Ascending aorta (tissue), 2 donors: Measurements from ENCODE around the gene GJA3. TPM values are rescaled to one million over a fixed set of nuclear protein-coding genes. Genes with fewer than 3 reads are reported as not detected.
A peak's percentile ranks its signal among the peaks of the same experiment; 100 is the strongest.

ENCODE experiments used
- DNase-seq, 2 donors: peaks; one replicate each; pipeline ENCODE4 v3.0.0-alpha.2; 2019; ENCODE audit warnings: low spot score in 2 of 2
- H3K27ac ChIP-seq, 2 donors: fragments of 200-600 bp; sonication (generic); one replicate each; pipeline ENCODE4 v1.5.1; 2016 to 2017; ENCODE audit warnings: mild to moderate bottlenecking in 1 of 2
- H3K27me3 ChIP-seq: fragments of 200-600 bp; sonication (generic); one replicate; pipeline ENCODE4 v1.5.1; 2017
- H3K36me3 ChIP-seq, 2 donors: fragments of 200-600 bp; sonication (generic); one replicate each; pipeline ENCODE4 v1.5.1; 2016
- H3K4me1 ChIP-seq, 2 donors: fragments of 200-600 bp; sonication (generic); one replicate each; pipeline ENCODE4 v1.5.1; 2016 to 2017; ENCODE audit warnings: mild to moderate bottlenecking in 1 of 2
- H3K4me3 ChIP-seq, 2 donors: fragments of 200-600 bp; sonication (generic); one replicate each; pipeline ENCODE4 v1.5.1; 2016 to 2017; ENCODE audit warnings: mild to moderate bottlenecking in 1 of 2
- H3K9me3 ChIP-seq, 2 donors: fragments of 200-600 bp; sonication (generic); one replicate each; pipeline ENCODE4 v1.5.1; 2016
- CTCF ChIP-seq, 3 experiments: fragments of 200-600 bp in 2 of 3; fragments of 450-650 bp in 1 of 3; sonication (generic) in 2 of 3; IDR thresholded peaks; one replicate each; pipeline ENCODE4 v1.5.1; 2016 to 2019; ENCODE audit warnings: antibody characterized with exemption in 3 of 3, mild to moderate bottlenecking in 1 of 3, moderate library complexity in 1 of 3
- intact Hi-C: fragments of 100-400 bp; cut with DNase I; formaldehyde crosslinking; loops from one replicate; pipeline ENCODE4 v1.15.1; 2023
- total RNA-seq: library from RNA; depleted of rRNA; stranded (reverse); fragments of >200 nt; gene quantifications from one replicate; pipeline ENCODE4 v1.1.0, GENCODE V29; 2016

The GJA3 gene
- total RNA-seq, 1 donor from 2014 or later, result not detected

DNA sequence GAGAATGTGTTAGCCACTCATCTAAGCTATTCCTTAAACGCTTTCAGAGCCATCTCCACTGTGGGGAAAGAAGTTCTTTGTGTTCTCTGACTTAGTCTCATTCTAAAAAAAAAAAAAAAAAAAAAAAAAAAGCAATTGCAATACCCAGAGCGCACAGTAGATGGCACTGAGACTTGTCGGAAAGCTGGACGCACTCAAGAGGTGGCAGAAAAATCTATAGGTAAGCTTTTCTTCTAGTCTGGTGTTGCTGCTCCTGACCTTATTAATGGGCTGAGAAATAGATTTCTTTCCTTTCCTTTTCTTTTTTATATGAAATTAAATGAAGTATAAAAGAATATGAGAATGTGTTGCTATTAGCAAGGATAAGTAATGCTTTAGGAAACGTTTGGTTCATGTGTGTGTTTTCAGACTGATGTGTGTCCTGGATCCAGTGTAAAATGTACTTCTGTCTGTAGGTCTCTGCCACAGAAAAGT is 36.5 kb upstream of the GJA3 start:
- intact Hi-C loops, result loop anchor here (10.0 kb wide), 1 partner anchor 297 kb away; no protein-coding TSS in a partner anchor
- Histone ChIP-seq H3K9me3 (no peaks in the 10 kb centered on the region), H3K4me1 (peaks cover 7 to 17% of the 10 kb centered on the region in 2 donors), H3K27ac (no peak overlapping the region), H3K36me3 (no peaks in the 10 kb centered on the region), H3K27me3 (peaks cover 17% of the 10 kb centered on the region), H3K4me3 (peak overlapping the region in 1 of 2 donors; percentile 30)
- no peak for DNase-seq
- TF ChIP-seq CTCF (IDR thresholded peaks at IDR 0.05), result peak; percentile 17 to 70 (median 58)

DNA sequence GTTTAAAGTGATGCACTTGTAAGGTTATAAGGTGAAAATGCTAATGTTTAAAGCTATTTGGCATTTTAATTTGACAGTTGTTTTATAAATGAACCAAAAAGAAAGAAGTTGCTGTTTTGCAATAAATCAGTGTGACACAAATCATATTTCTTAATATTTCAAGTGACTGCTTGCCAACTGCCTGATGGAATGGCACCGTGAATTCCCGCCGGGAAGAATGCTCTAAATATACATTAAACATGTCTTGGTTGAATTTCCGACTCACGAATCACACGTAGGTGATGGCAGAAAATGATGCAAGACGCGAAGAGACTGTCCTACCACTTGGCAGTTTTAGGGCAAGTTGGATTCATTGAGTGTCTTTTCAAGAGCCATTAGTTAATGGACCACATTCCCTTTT is 34.9 kb upstream of the GJA3 start:
- no peak for DNase-seq

DNA sequence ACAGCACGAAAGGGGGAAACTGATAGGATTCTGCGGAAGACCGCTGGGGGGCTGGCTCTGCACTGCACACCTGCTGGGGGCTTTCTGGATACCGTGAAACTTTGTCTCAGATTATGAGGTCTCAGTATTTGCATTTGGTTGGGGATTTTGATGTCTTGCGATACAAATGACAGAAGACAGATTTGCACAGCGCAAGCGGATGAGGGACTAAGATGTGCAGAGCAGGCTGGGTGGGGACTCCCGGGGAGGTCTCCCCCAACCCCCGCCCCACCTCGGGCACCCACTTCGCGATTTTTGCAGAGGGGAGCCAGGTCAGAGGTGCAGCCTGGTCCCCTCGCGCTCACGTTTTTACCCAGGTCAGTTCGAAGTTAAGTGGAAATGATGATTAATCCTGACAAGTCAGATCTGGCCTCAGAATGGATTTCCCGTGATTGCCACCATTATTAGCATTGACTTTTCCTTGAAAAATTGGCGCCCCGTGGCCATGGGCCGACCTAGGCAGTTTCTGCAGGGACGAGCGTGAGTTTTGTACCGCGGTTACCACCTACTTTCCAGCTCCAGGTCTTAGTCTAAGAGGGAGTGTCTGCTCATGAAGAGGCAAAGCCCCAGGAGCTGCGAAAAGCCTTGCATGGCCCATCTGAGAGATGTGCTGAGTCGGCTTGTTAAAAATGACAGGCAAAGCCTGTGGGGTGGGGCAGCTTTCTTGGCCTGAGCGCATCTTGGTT is 33.2 kb upstream of the GJA3 start:
- Histone ChIP-seq H3K27ac (no peak overlapping the region), H3K9me3 (no peaks in the 10 kb centered on the region), H3K4me3 (peak overlapping the region in 1 of 2 donors; percentile 59), H3K27me3 (peaks cover 25% of the 10 kb centered on the region), H3K4me1 (peaks cover 7 to 18% of the 10 kb centered on the region in 2 donors), H3K36me3 (no peaks in the 10 kb centered on the region)
- DNase-seq, result no peak
- TF ChIP-seq CTCF (IDR thresholded peaks at IDR 0.05), result no peak
- intact Hi-C loops, result loop anchor here (10.0 kb wide), 1 partner anchor 301 kb away; no protein-coding TSS in a partner anchor

More for the DNA sequence above, 34.9 kb upstream of the GJA3 start:
- intact Hi-C loops, result loop anchor here (10.0 kb wide), 1 partner anchor 299 kb away; no protein-coding TSS in a partner anchor
- Histone ChIP-seq H3K27ac (no peak overlapping the region), H3K36me3 (no peaks in the 10 kb centered on the region), H3K27me3 (peaks cover 25% of the 10 kb centered on the region), H3K4me3 (no peak overlapping the region), H3K9me3 (no peaks in the 10 kb centered on the region), H3K4me1 (peaks cover 7 to 18% of the 10 kb centered on the region in 2 donors)
- TF ChIP-seq CTCF (IDR thresholded peaks at IDR 0.05), result no peak

- Histone ChIP-seq H3K27ac (no peak overlapping the region), H3K4me3 (peak overlapping the region; percentile 58 to 59), H3K36me3 (no peaks in the 10 kb centered on the region), H3K4me1 (peaks cover 7 to 18% of the 10 kb centered on the region in 2 donors), H3K27me3 (peaks cover 25% of the 10 kb centered on the region), H3K9me3 (no peaks in the 10 kb centered on the region)
- no peak for DNase-seq
- TF ChIP-seq CTCF (IDR thresholded peaks at IDR 0.05), result no peak
- intact Hi-C loops, result loop anchor here (10.0 kb wide), 1 partner anchor 301 kb away; no protein-coding TSS in a partner anchor
Observed at GRCh38 chr13:20193162-20193906, 32.5 kb upstream of the GJA3 start.

DNA sequence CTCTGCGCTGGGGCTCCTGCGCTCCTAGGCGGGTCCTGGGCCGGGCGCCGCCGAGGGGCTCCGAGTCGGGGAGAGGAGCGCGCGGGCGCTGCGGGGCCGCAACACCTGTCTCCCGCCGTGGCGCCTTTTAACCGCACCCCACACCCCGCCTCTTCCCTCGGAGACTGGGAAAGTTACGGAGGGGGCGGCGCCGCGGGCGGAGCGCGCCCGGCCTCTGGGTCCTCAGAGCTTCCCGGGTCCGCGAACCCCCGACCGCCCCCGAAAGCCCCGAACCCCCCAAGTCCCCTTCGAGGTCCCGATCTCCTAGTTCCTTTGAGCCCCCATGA is 31.9 kb upstream of the GJA3 start, which contains the start of gene GJB2:
Gene GJB2, minus strand, starts transcription at position 103 of the 326 bp plus-strand sequence. CDS start 3,357 bp downstream, outside the sequence.
- intact Hi-C loops, result loop anchor here (10.0 kb wide), 1 partner anchor 302 kb away; no protein-coding TSS in a partner anchor
- H3K4me3 ChIP-seq, result peak within 1 kb of the TSS; percentile 58 to 59
- no peak for TF ChIP-seq CTCF (IDR thresholded peaks at IDR 0.05)
- H3K9me3 ChIP-seq, result no peaks in the 10 kb centered on the region
- no peaks in the 10 kb centered on the region for H3K36me3 ChIP-seq
- peaks cover 25% of the 10 kb centered on the region for H3K27me3 ChIP-seq
- H3K27ac ChIP-seq, result no peak within 1 kb of the TSS
- peaks cover 7 to 18% of the 10 kb centered on the region in 2 donors for H3K4me1 ChIP-seq
- DNase-seq, result no peak
